Measurements from ENCODE around the gene PDGFRA.

The PDGFRA gene

GRCh38 chr4:54215379-54216077 lies 13.6 kb upstream of the PDGFRA start:
- H3K4me3 ChIP-seq (ENCODE audit: low read length), result no peak overlapping the region
- DNase-seq (ENCODE audit: low read depth), result no peak
- TF ChIP-seq CTCF (IDR thresholded peaks at IDR 0.05; ENCODE audit: insufficient read depth, low read depth, low read length, missing control alignments), result no peak

GRCh38 chr4:54217642-54218495 lies 11.2 kb upstream of the PDGFRA start:
- H3K4me3 ChIP-seq (ENCODE audit: low read length), result peak overlapping the region; percentile 34
- DNase-seq (ENCODE audit: low read depth), result peak; percentile 80
- peak; percentile 94 for TF ChIP-seq CTCF (IDR thresholded peaks at IDR 0.05; ENCODE audit: insufficient read depth, low read depth, low read length, missing control alignments)

GRCh38 chr4:54218736-54219135 lies 10.4 kb upstream of the PDGFRA start:
- no peak for DNase-seq (ENCODE audit: low read depth)
- no peak overlapping the region for H3K4me3 ChIP-seq (ENCODE audit: low read length)
- TF ChIP-seq CTCF (IDR thresholded peaks at IDR 0.05; ENCODE audit: insufficient read depth, low read depth, low read length, missing control alignments), result no peak

- DNase-seq (ENCODE audit: low read depth), result no peak
- no peak overlapping the region for H3K4me3 ChIP-seq (ENCODE audit: low read length)
- TF ChIP-seq CTCF (IDR thresholded peaks at IDR 0.05; ENCODE audit: insufficient read depth, low read depth, low read length, missing control alignments), result no peak
Observed at GRCh38 chr4:54224996-54225597, 4.0 kb upstream of the PDGFRA start.

- peak overlapping the region; percentile 21 for H3K4me3 ChIP-seq (ENCODE audit: low read length)
- no peak for TF ChIP-seq CTCF (IDR thresholded peaks at IDR 0.05; ENCODE audit: insufficient read depth, low read depth, low read length, missing control alignments)
- DNase-seq (ENCODE audit: low read depth), result no peak
Observed at GRCh38 chr4:54225598-54226403, 3.3 kb upstream of the PDGFRA start.

GRCh38 chr4:54226404-54227255 lies 2.5 kb upstream of the PDGFRA start:
- DNase-seq (ENCODE audit: low read depth), result no peak
- TF ChIP-seq CTCF (IDR thresholded peaks at IDR 0.05; ENCODE audit: insufficient read depth, low read depth, low read length, missing control alignments), result no peak
- H3K4me3 ChIP-seq (ENCODE audit: low read length), result peak overlapping the region; percentile 21
